ENCODE measurements around the gene IRX4.

The IRX4 gene

DNA sequence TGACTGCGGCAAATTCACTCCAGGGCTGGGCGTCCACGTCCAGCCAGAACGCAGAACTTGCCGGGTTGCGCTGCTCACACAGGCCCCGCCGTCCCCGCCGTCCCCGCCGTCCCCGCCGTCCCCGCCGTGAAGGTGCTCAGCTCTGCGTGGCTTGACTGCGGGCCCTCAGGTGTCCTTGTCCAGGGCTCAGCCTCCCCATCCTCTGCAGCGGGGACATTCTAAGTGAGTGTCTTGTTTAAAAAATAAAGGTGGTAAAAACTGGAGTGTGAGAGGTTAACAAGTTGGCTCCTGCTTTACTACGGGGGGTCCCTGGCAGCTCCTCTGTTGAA lies 14.9 kb downstream of the IRX4 start:
- H3K4me1 ChIP-seq (ENCODE audit: low read depth, poor library complexity, severe bottlenecking) = no peaks in the 10 kb centered on the region
- no peak overlapping the region for H3K4me2 ChIP-seq
- no peak overlapping the region for H3K4me3 ChIP-seq (IDR thresholded peaks at IDR 0.05; ENCODE audit: insufficient read depth, low read depth, low read length)
- no peak overlapping the region for H3K9ac ChIP-seq
- H3K36me3 ChIP-seq (ENCODE audit: insufficient read depth) = no peaks in the 10 kb centered on the region
- peaks cover 26% of the 10 kb centered on the region for H3K27me3 ChIP-seq (ENCODE audit: insufficient read depth, low read depth)
- no peak overlapping the region for H2AFZ ChIP-seq (ENCODE audit: low read depth)
- TF ChIP-seq CTCF (conservative IDR thresholded peaks at IDR 0.05; ENCODE audit: low read depth, low read length) = no peak
- no peaks in the 10 kb centered on the region for H3K79me2 ChIP-seq (ENCODE audit: insufficient read depth, low read depth)
- no peaks in the 10 kb centered on the region for H4K20me1 ChIP-seq (ENCODE audit: insufficient read depth)
- H3K27ac ChIP-seq = no peak overlapping the region

- Histone ChIP-seq H4K20me1 (ENCODE audit: insufficient read depth) (no peaks in the 10 kb centered on the region), H3K9ac (no peak overlapping the region), H3K4me1 (ENCODE audit: low read depth, poor library complexity, severe bottlenecking) (no peaks in the 10 kb centered on the region), H3K27ac (no peak overlapping the region), H2AFZ (ENCODE audit: low read depth) (no peak overlapping the region), H3K27me3 (ENCODE audit: insufficient read depth, low read depth) (peaks cover 29% of the 10 kb centered on the region), H3K79me2 (ENCODE audit: insufficient read depth, low read depth) (no peaks in the 10 kb centered on the region), H3K4me2 (no peak overlapping the region), H3K4me3 (IDR thresholded peaks at IDR 0.05; ENCODE audit: insufficient read depth, low read depth, low read length) (no peak overlapping the region), H3K36me3 (ENCODE audit: insufficient read depth) (no peaks in the 10 kb centered on the region)
- TF ChIP-seq CTCF (conservative IDR thresholded peaks at IDR 0.05; ENCODE audit: low read depth, low read length) = no peak
Observed at GRCh38 chr5:1867114-1867814, 15.5 kb downstream of the IRX4 start.

DNA sequence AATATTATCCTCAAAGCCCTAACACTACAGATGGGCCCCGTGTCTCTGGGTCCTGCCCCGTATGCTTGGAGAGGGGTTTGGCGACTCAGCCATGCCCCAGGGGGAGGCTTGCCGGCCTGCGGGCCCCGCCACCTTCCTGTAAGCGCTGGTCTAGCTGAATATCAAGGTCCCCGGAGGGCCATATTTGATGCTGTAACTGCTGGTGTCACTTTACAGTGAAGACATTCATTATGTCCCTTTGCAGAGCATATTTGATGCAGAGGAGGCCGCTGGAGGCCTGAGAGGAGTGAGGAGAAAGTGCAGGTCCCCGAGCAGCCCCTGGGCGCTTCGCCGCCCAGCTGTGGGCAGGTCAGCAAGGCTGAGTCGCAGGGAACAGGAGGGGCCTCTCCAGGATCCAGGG lies 16.8 kb downstream of the IRX4 start:
- Histone ChIP-seq H4K20me1 (ENCODE audit: insufficient read depth) (no peaks in the 10 kb centered on the region), H3K27me3 (ENCODE audit: insufficient read depth, low read depth) (peaks cover 38% of the 10 kb centered on the region), H3K27ac (no peak overlapping the region), H2AFZ (ENCODE audit: low read depth) (no peak overlapping the region), H3K79me2 (ENCODE audit: insufficient read depth, low read depth) (no peaks in the 10 kb centered on the region), H3K4me1 (ENCODE audit: low read depth, poor library complexity, severe bottlenecking) (no peaks in the 10 kb centered on the region), H3K4me3 (IDR thresholded peaks at IDR 0.05; ENCODE audit: insufficient read depth, low read depth, low read length) (no peak overlapping the region), H3K4me2 (no peak overlapping the region), H3K36me3 (ENCODE audit: insufficient read depth) (no peaks in the 10 kb centered on the region), H3K9ac (no peak overlapping the region)
- no peak for TF ChIP-seq CTCF (conservative IDR thresholded peaks at IDR 0.05; ENCODE audit: low read depth, low read length)

DNA sequence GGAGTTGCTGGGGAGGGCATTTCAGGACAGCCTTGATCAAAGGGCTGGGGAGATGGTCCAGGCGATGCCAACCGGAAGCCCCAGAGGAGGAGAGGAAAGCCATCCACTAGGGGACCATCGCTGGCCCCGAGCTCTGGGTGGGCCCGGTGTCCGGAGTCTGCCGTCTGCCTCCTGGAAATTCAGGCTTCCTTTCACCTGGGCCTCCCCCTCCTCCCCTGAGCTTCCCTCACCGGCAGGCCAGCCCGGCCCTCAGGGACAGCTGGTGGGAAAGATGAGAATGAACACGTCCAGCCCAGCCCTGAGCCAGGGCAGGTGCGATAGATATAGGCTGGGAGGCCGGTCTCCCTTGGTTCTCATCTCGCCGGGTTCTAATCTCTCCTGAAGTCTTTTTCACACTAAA lies 17.2 kb downstream of the IRX4 start:
- no peak overlapping the region for H3K9ac ChIP-seq
- no peaks in the 10 kb centered on the region for H3K79me2 ChIP-seq (ENCODE audit: insufficient read depth, low read depth)
- no peaks in the 10 kb centered on the region for H3K36me3 ChIP-seq (ENCODE audit: insufficient read depth)
- peaks cover 38% of the 10 kb centered on the region for H3K27me3 ChIP-seq (ENCODE audit: insufficient read depth, low read depth)
- no peak overlapping the region for H2AFZ ChIP-seq (ENCODE audit: low read depth)
- no peaks in the 10 kb centered on the region for H4K20me1 ChIP-seq (ENCODE audit: insufficient read depth)
- no peak overlapping the region for H3K27ac ChIP-seq
- no peak overlapping the region for H3K4me3 ChIP-seq (IDR thresholded peaks at IDR 0.05; ENCODE audit: insufficient read depth, low read depth, low read length)
- TF ChIP-seq CTCF (conservative IDR thresholded peaks at IDR 0.05; ENCODE audit: low read depth, low read length) = no peak
- H3K4me1 ChIP-seq (ENCODE audit: low read depth, poor library complexity, severe bottlenecking) = no peaks in the 10 kb centered on the region
- no peak overlapping the region for H3K4me2 ChIP-seq

Data from KMS-11 (cell line).